Spleen (tissue), 7 donors: ENCODE results near the gene STARD4.

ENCODE experiments used
- POLR2A ChIP-seq, 3 donors: fragments of 450-650 bp; IDR thresholded peaks; one replicate each; pipeline ENCODE4 v1.5.1; 2017; ENCODE audit warnings: antibody characterized with exemption in 3 of 3, mild to moderate bottlenecking in 1 of 3
- TF ChIP-seq, protein P1 (sequence below), 11 experiments: fragments of 200-600 bp in 7 of 11; fragments of 450-650 bp in 4 of 11; sonication (generic) in 4 of 11; IDR thresholded peaks in 8 of 11; conservative IDR thresholded peaks in 3 of 11; 1 replicate in 7 of 11; 2 replicates in 4 of 11; pipeline versions ENCODE4 v1.4.0 to v1.8.0; 2016 to 2021; ENCODE audit warnings: antibody characterized with exemption in 11 of 11, inconsistent platforms in 4 of 11, mild to moderate bottlenecking in 1 of 11
- donor health status: DM: no; HTN: no; CAD: no; lungs with moderate emphysema.
- donor health status: DM: no; HTN: no; CAD: no.
- donor health status: DM: no; HTN: no; CAD: no.

DNA sequence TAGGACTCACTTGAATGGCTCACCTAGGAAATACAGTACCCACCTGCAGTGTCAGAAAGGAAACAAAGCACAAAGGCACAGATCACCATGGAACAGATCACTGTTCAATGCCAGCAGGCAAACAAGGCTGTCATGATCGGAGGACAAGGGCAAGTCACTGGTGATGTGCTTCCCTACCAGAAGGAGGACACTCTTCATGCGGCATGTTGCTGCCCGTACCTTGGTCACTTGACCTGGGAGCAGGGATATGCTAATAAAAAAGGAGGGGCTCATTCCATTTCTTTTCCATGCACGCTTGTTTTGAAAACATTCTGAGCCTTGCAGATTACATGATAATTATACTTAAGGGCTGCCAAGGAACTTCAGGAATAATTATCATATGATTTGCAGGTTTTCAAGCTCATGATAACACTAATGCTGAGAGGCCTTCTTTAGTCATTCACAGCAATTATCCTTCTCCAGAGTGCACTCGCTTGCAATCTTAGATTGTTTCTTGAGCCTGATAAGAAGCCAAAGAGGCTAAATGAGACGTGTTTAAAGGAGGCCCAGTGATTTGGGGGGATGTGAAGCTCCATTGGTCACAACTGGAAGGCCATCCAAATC is 36.1 kb upstream of the STARD4 start:
- TF ChIP-seq, protein P1, sequence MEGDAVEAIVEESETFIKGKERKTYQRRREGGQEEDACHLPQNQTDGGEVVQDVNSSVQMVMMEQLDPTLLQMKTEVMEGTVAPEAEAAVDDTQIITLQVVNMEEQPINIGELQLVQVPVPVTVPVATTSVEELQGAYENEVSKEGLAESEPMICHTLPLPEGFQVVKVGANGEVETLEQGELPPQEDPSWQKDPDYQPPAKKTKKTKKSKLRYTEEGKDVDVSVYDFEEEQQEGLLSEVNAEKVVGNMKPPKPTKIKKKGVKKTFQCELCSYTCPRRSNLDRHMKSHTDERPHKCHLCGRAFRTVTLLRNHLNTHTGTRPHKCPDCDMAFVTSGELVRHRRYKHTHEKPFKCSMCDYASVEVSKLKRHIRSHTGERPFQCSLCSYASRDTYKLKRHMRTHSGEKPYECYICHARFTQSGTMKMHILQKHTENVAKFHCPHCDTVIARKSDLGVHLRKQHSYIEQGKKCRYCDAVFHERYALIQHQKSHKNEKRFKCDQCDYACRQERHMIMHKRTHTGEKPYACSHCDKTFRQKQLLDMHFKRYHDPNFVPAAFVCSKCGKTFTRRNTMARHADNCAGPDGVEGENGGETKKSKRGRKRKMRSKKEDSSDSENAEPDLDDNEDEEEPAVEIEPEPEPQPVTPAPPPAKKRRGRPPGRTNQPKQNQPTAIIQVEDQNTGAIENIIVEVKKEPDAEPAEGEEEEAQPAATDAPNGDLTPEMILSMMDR (IDR thresholded peaks at IDR 0.05 in 8 of 11, conservative IDR thresholded peaks at IDR 0.05 in 3 of 11): no peak
- no peak for TF ChIP-seq POLR2A (IDR thresholded peaks at IDR 0.05)
